Erythroblast (primary cell): Measurements from ENCODE around the gene CEP68.

Source experiments
- GATA1 ChIP-seq: IDR thresholded peaks from 2 replicates; pipeline ENCODE4 v1.6.1; 2011; ENCODE audit warnings: low read depth, mild to moderate bottlenecking, control low read depth, low read length, moderate library complexity
- POLR2A ChIP-seq: IDR thresholded peaks from 2 replicates; pipeline ENCODE4 v1.6.1; 2011; ENCODE audit warnings: mild to moderate bottlenecking, low read length

GRCh38 chr2:65133626-65134025 lies 77.4 kb downstream of the CEP68 start:
- TF ChIP-seq POLR2A: no peak
- TF ChIP-seq GATA1: no peak
